KMS-11 (cell line): ENCODE measurements around the gene PERCC1.

ENCODE experiments used
- H2AFZ ChIP-seq: fragments of 200-600 bp; sonication (generic); 2 replicates; pipeline ENCODE4 v1.6.1; 2016; ENCODE audit warnings: antibody characterized with exemption, mixed run types, low read depth
- H3K27ac ChIP-seq: fragments of 200-600 bp; sonication (generic); 2 replicates; pipeline ENCODE4 v1.6.1; 2016; ENCODE audit warnings: mild to moderate bottlenecking, mixed run types
- H3K27me3 ChIP-seq: fragments of 200-600 bp; sonication (generic); 2 replicates; pipeline ENCODE4 v1.6.1; 2017; ENCODE audit warnings: mild to moderate bottlenecking, low read depth, mixed run types, moderate library complexity; ENCODE audit not compliant: insufficient read depth
- H3K36me3 ChIP-seq: fragments of 200-600 bp; sonication (generic); 2 replicates; pipeline ENCODE4 v1.6.1; 2017; ENCODE audit warnings: mild to moderate bottlenecking, mixed run types; ENCODE audit not compliant: insufficient read depth
- H3K4me1 ChIP-seq: fragments of 200-600 bp; sonication (generic); 2 replicates; pipeline ENCODE4 v1.6.1; 2016; ENCODE audit warnings: mild to moderate bottlenecking, low read depth, mixed run types; ENCODE audit not compliant: poor library complexity, severe bottlenecking
- H3K4me2 ChIP-seq: fragments of 200-600 bp; sonication (generic); 2 replicates; pipeline ENCODE4 v1.7.0; 2016; ENCODE audit warnings: mild to moderate bottlenecking, mixed run types
- H3K4me3 ChIP-seq: fragments of 200-600 bp; sonication (generic); IDR thresholded peaks from 2 replicates; pipeline ENCODE4 v1.6.1; 2017; ENCODE audit warnings: low read depth, low read length, mixed read lengths; ENCODE audit not compliant: insufficient read depth
- H3K79me2 ChIP-seq: fragments of 200-600 bp; sonication (generic); 2 replicates; pipeline ENCODE4 v1.6.1; 2016; ENCODE audit warnings: low read depth, mixed run types; ENCODE audit not compliant: insufficient read depth
- H3K9ac ChIP-seq: fragments of 200-600 bp; sonication (generic); 2 replicates; pipeline ENCODE4 v1.6.1; 2016; ENCODE audit warnings: mild to moderate bottlenecking, mixed run types
- H4K20me1 ChIP-seq: fragments of 200-600 bp; sonication (generic); 2 replicates; pipeline ENCODE4 v1.6.1; 2016; ENCODE audit warnings: mild to moderate bottlenecking, mixed run types; ENCODE audit not compliant: insufficient read depth
- CTCF ChIP-seq: fragments of 200-600 bp; sonication (generic); conservative IDR thresholded peaks from 2 replicates; pipeline ENCODE4 v1.6.1; 2017; ENCODE audit warnings: low read depth, mild to moderate bottlenecking, antibody characterized with exemption, low read length, moderate library complexity, mixed read lengths

Gene PERCC1

GRCh38 chr16:1470481-1471251 lies 39.8 kb downstream of the PERCC1 start:
- Histone ChIP-seq H3K36me3 (no peaks in the 10 kb centered on the region), H3K9ac (no peak overlapping the region), H3K27me3 (no peaks in the 10 kb centered on the region), H3K4me3 (no peak overlapping the region), H3K79me2 (peaks cover 12% of the 10 kb centered on the region; the same call in 1 of the 2 replicates), H2AFZ (no peak overlapping the region), H3K4me2 (no peak overlapping the region), H3K4me1 (peaks cover 14% of the 10 kb centered on the region), H4K20me1 (no peaks in the 10 kb centered on the region), H3K27ac (no peak overlapping the region)
- no peak for TF ChIP-seq CTCF

GRCh38 chr16:1471569-1472194 lies 40.8 kb downstream of the PERCC1 start:
- TF ChIP-seq CTCF, result no peak
- peaks cover 16% of the 10 kb centered on the region for H3K4me1 ChIP-seq
- H3K36me3 ChIP-seq, result no peaks in the 10 kb centered on the region
- no peaks in the 10 kb centered on the region for H3K27me3 ChIP-seq
- no peak overlapping the region for H3K27ac ChIP-seq
- peaks cover 12% of the 10 kb centered on the region; the same call in 1 of the 2 replicates for H3K79me2 ChIP-seq
- no peak overlapping the region for H3K9ac ChIP-seq
- no peaks in the 10 kb centered on the region for H4K20me1 ChIP-seq
- H3K4me3 ChIP-seq, result no peak overlapping the region
- no peak overlapping the region for H3K4me2 ChIP-seq
- H2AFZ ChIP-seq, result no peak overlapping the region

- Histone ChIP-seq H3K4me1 (peaks cover 16% of the 10 kb centered on the region), H3K4me2 (no peak overlapping the region), H3K9ac (no peak overlapping the region)
Measured at GRCh38 chr16:1472974-1473373, 42.1 kb downstream of the PERCC1 start.

More at GRCh38 chr16:1472974-1473373, 42.1 kb downstream of the PERCC1 start:
- no peaks in the 10 kb centered on the region for H4K20me1 ChIP-seq
- H3K79me2 ChIP-seq, result peaks cover 12% of the 10 kb centered on the region; the same call in 1 of the 2 replicates
- H3K27me3 ChIP-seq, result no peaks in the 10 kb centered on the region
- H3K36me3 ChIP-seq, result no peaks in the 10 kb centered on the region
- H3K4me3 ChIP-seq, result no peak overlapping the region
- no peak for TF ChIP-seq CTCF
- H2AFZ ChIP-seq, result no peak overlapping the region
- no peak overlapping the region for H3K27ac ChIP-seq
